Neural cell (in vitro differentiated cells): ENCODE measurements around the gene ANP32B. TPM values are rescaled to one million over a fixed set of nuclear protein-coding genes. Genes with fewer than 3 reads are reported as not detected.

Source experiments
- H2AFZ ChIP-seq: fragments of 200-600, 300-800 bp; sonication (generic), shearing (Covaris generic); 2 replicates; pipeline ENCODE4 v1.6.0; 2014; ENCODE audit warnings: low read depth, mild to moderate bottlenecking, antibody characterized with exemption, low read length, moderate library complexity
- H3F3A ChIP-seq: fragments of 200-600 bp; shearing (Covaris generic); 2 replicates; pipeline ENCODE4 v1.6.1; 2016; ENCODE audit warnings: mild to moderate bottlenecking, moderate library complexity, mixed read lengths, antibody characterized with exemption, low read length; ENCODE audit not compliant: insufficient read depth, poor library complexity, severe bottlenecking
- H3K27ac ChIP-seq: fragments of 200-600, 300-800 bp; sonication (generic), shearing (Covaris generic); 2 replicates; pipeline ENCODE4 v1.5.1; 2014; ENCODE audit warnings: mild to moderate bottlenecking, low read length, moderate library complexity
- H3K27me3 ChIP-seq: fragments of 300-800, 200-600 bp; sonication (generic), shearing (Covaris generic); 2 replicates; pipeline ENCODE4 v1.6.0; 2014; ENCODE audit warnings: mild to moderate bottlenecking, low read depth, low read length, moderate library complexity; ENCODE audit not compliant: insufficient read depth
- H3K36me3 ChIP-seq: fragments of 300-800, 200-600 bp; sonication (generic), shearing (Covaris generic); 2 replicates; pipeline ENCODE4 v1.5.1; 2014; ENCODE audit warnings: mild to moderate bottlenecking, antibody characterized with exemption, low read length, moderate library complexity; ENCODE audit not compliant: insufficient read depth
- H3K4me2 ChIP-seq: fragments of 300-800, 200-600 bp; sonication (generic), shearing (Covaris generic); 2 replicates; pipeline ENCODE4 v1.6.0; 2014; ENCODE audit warnings: mild to moderate bottlenecking, low read length
- H3K4me3 ChIP-seq: fragments of 300-800, 200-600 bp; sonication (generic), shearing (Covaris generic); 2 replicates; pipeline ENCODE4 v1.5.1; 2014; ENCODE audit warnings: mild to moderate bottlenecking, low read length, moderate library complexity
- H3K79me2 ChIP-seq: fragments of 200-600 bp; shearing (Covaris generic); replicated peaks from 2 replicates; pipeline ENCODE4 v1.6.0; 2014; ENCODE audit warnings: mild to moderate bottlenecking, low read length, moderate library complexity; ENCODE audit not compliant: insufficient read depth
- H3K9ac ChIP-seq: fragments of 300-800, 200-600 bp; sonication (generic), shearing (Covaris generic); 2 replicates; pipeline ENCODE4 v1.6.1; 2016; ENCODE audit warnings: mild to moderate bottlenecking, low read length, mixed read lengths
- H3K9me2 ChIP-seq: fragments of 200-600 bp; shearing (Covaris generic); 2 replicates; pipeline ENCODE4 v1.6.1; 2016; ENCODE audit warnings: mild to moderate bottlenecking, low read length, mixed read lengths; ENCODE audit not compliant: insufficient read depth
- H3K9me3 ChIP-seq: fragments of 200-600, 300-800 bp; sonication (generic), shearing (Covaris generic); 2 replicates; pipeline ENCODE4 v1.6.1; 2016; ENCODE audit warnings: mild to moderate bottlenecking, mixed run types, low read length, moderate library complexity, mixed read lengths
- H4K20me1 ChIP-seq: fragments of 200-600 bp; shearing (Covaris generic); 2 replicates; pipeline ENCODE4 v1.6.1; 2016; ENCODE audit warnings: mild to moderate bottlenecking, mixed run types; ENCODE audit not compliant: insufficient read depth
- CTCF ChIP-seq: fragments of 450-650 bp; IDR thresholded peaks from 2 replicates; pipeline ENCODE4 v1.5.1; 2014; ENCODE audit warnings: antibody characterized with exemption, mild to moderate bottlenecking, moderate library complexity; ENCODE audit not compliant: poor library complexity, severe bottlenecking
- EP300 ChIP-seq: fragments of 450-650 bp; conservative IDR thresholded peaks from 2 replicates; pipeline ENCODE4 v1.6.1; 2014; ENCODE audit warnings: antibody characterized with exemption, mild to moderate bottlenecking, moderate library complexity; ENCODE audit not compliant: poor library complexity, severe bottlenecking
- EZH2 ChIP-seq: fragments of 200-600, 300-800 bp; shearing (Covaris generic), sonication (generic); IDR thresholded peaks from 2 replicates; pipeline ENCODE4 v1.6.1; 2014; ENCODE audit warnings: antibody characterized with exemption, low read length, borderline replicate concordance, mild to moderate bottlenecking; ENCODE audit not compliant: insufficient read depth, poor library complexity, severe bottlenecking
- MXI1 ChIP-seq: fragments of 450-650 bp; conservative IDR thresholded peaks from 2 replicates; pipeline ENCODE4 v1.6.1; 2014; ENCODE audit warnings: antibody characterized with exemption, mild to moderate bottlenecking; ENCODE audit not compliant: poor library complexity, severe bottlenecking
- POLR2AphosphoS5 ChIP-seq: IDR thresholded peaks from 2 replicates; pipeline ENCODE4 v1.6.1; 2012
- RAD21 ChIP-seq: fragments of 450-650 bp; conservative IDR thresholded peaks from 2 replicates; pipeline ENCODE4 v1.6.1; 2014; ENCODE audit warnings: antibody characterized with exemption, mild to moderate bottlenecking, moderate library complexity
- REST ChIP-seq: IDR thresholded peaks from 2 replicates; pipeline ENCODE4 v1.6.1; 2012; ENCODE audit warnings: borderline replicate concordance
- SMC3 ChIP-seq: fragments of 450-650 bp; conservative IDR thresholded peaks from 2 replicates; pipeline ENCODE4 v1.6.1; 2014; ENCODE audit warnings: antibody characterized with exemption, mild to moderate bottlenecking, moderate library complexity; ENCODE audit not compliant: poor library complexity
- TAF1 ChIP-seq: IDR thresholded peaks from 2 replicates; pipeline ENCODE4 v1.6.1; 2012; ENCODE audit warnings: low read depth
- polyA plus RNA-seq: library from polyadenylated mRNA; depleted of rRNA; stranded (reverse); fragments of >200 nt; gene quantifications from 2 replicates; pipeline ENCODE4 v1.2.3, GENCODE V29; 2014

ANP32B gene
- polyA plus RNA-seq, 1 donor from 2014 or later: 4.1 TPM

GRCh38 chr9:97935276-97935675, 47.9 kb upstream of the ANP32B start:
- Histone ChIP-seq H3F3A (peaks cover 4% of the 10 kb centered on the region), H3K4me3 (peak overlapping the region; percentile 36), H4K20me1 (no peaks in the 10 kb centered on the region), H3K36me3 (no peaks in the 10 kb centered on the region), H3K27me3 (peaks cover 53% of the 10 kb centered on the region), H3K4me2 (no peak overlapping the region), H3K9me2 (no peaks in the 10 kb centered on the region), H3K9me3 (no peaks in the 10 kb centered on the region), H2AFZ (no peak overlapping the region), H3K79me2 (no peaks in the 10 kb centered on the region), H3K9ac (no peak overlapping the region), H3K27ac (no peak overlapping the region)
- TF ChIP-seq EP300 (no peak), SMC3 (no peak), TAF1 (no peak), CTCF (no peak), POLR2AphosphoS5 (no peak), RAD21 (no peak), REST (no peak), MXI1 (no peak), EZH2 (no peak)

GRCh38 chr9:97936998-97937397, 46.1 kb upstream of the ANP32B start:
- no peaks in the 10 kb centered on the region for H4K20me1 ChIP-seq
- H3K27ac ChIP-seq: no peak overlapping the region
- H2AFZ ChIP-seq: no peak overlapping the region
- no peaks in the 10 kb centered on the region for H3K9me3 ChIP-seq
- TF ChIP-seq EZH2 (no peak), EP300 (no peak), RAD21 (no peak), CTCF (no peak), SMC3 (no peak), TAF1 (no peak), MXI1 (no peak), REST (no peak), POLR2AphosphoS5 (no peak)
- peaks cover 44% of the 10 kb centered on the region for H3K27me3 ChIP-seq
- H3F3A ChIP-seq: peaks cover 4% of the 10 kb centered on the region
- H3K9me2 ChIP-seq: no peaks in the 10 kb centered on the region
- H3K4me3 ChIP-seq: no peak overlapping the region
- H3K4me2 ChIP-seq: no peak overlapping the region
- H3K36me3 ChIP-seq: no peaks in the 10 kb centered on the region
- no peaks in the 10 kb centered on the region for H3K79me2 ChIP-seq
- no peak overlapping the region for H3K9ac ChIP-seq
